Activated CD4-positive, alpha-beta memory T cell treated with anti-CD3 and anti-CD28 coated beads, Interleukin-2, amount 10 ng/mL, durations not matched to agents 7 days and 5 days (primary cell): ENCODE measurements around the gene CD209. TPM values are rescaled to one million over a fixed set of nuclear protein-coding genes. Genes with fewer than 3 reads are reported as not detected.
"Not testable (repeated sequence)": the region's sequence is repeated elsewhere in the genome, so short reads cannot be mapped to it uniquely, and the experiment has no call there.

Experiments
- CTCF ChIA-PET: fragments of 350-600 bp; sonication (Branson Sonifier 250); formaldehyde crosslinking; loops from one replicate; lab custom pipeline; 2021; ENCODE audit warnings: antibody characterized with exemption, inconsistent platforms; lab: Charles Lee
- POLR2A ChIA-PET: fragments of 350-600 bp; sonication (Branson Sonifier 250); formaldehyde crosslinking; loops from one replicate; lab custom pipeline; 2021; ENCODE audit warnings: antibody characterized with exemption; lab: Charles Lee
- DNase-seq: peaks from one replicate; pipeline ENCODE4 v3.0.0-alpha.2; 2020
- H3K27ac Mint-ChIP-seq: one replicate; pipeline ENCODE4 v1.8.0; 2021; ENCODE audit warnings: mild to moderate bottlenecking, mixed read lengths
- H3K27me3 Mint-ChIP-seq: one replicate; pipeline ENCODE4 v1.8.0; 2021; ENCODE audit warnings: mixed read lengths
- H3K36me3 Mint-ChIP-seq: one replicate; pipeline ENCODE4 v1.8.0; 2021; ENCODE audit warnings: low read depth, mixed read lengths
- H3K4me1 Mint-ChIP-seq: one replicate; pipeline ENCODE4 v1.8.0; 2021; ENCODE audit warnings: mixed read lengths
- H3K4me3 Mint-ChIP-seq: one replicate; pipeline ENCODE4 v1.8.0; 2021; ENCODE audit warnings: mild to moderate bottlenecking, mixed read lengths
- H3K9me3 Mint-ChIP-seq: one replicate; pipeline ENCODE4 v1.8.0; 2021; ENCODE audit warnings: mixed read lengths
- total RNA-seq, 2 experiments: library from RNA; stranded (reverse); gene quantifications; one replicate each; pipeline ENCODE4 v1.2.3, GENCODE V29; 2021

The CD209 gene
- total RNA-seq, 2 experiments from 2014 or later: not detected

DNA sequence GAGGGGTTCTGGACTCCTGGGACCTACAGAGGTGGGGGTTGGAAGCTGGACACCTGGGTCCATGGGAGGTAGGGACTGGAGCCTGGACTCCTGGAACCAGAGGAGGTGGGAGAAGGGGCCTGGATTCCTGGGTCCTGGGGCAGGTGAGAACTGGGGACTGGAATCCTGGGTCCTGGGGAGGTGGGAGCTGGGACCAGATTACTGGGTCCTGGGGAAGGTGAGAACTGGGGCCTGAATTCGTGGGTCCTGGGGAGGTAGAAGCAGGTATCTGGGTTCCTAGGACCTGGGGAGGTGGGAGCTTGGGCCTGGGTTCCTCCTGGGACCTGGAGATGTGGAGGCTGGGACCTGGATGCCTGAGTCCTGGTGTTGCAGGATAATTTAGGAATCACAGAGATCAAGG, 16.4 kb upstream of the CD209 start:
- H3K36me3 Mint-ChIP-seq: peaks cover 2% of the 10 kb centered on the region
- H3K27me3 Mint-ChIP-seq: peaks cover 8% of the 10 kb centered on the region
- ChIA-PET POLR2A (no interaction called here), CTCF (no interaction called here)
- no peak overlapping the region for H3K4me3 Mint-ChIP-seq
- H3K4me1 Mint-ChIP-seq: no peaks in the 10 kb centered on the region
- no peak overlapping the region for H3K27ac Mint-ChIP-seq
- peaks cover 12% of the 10 kb centered on the region for H3K9me3 Mint-ChIP-seq
- DNase-seq: no peak

DNA sequence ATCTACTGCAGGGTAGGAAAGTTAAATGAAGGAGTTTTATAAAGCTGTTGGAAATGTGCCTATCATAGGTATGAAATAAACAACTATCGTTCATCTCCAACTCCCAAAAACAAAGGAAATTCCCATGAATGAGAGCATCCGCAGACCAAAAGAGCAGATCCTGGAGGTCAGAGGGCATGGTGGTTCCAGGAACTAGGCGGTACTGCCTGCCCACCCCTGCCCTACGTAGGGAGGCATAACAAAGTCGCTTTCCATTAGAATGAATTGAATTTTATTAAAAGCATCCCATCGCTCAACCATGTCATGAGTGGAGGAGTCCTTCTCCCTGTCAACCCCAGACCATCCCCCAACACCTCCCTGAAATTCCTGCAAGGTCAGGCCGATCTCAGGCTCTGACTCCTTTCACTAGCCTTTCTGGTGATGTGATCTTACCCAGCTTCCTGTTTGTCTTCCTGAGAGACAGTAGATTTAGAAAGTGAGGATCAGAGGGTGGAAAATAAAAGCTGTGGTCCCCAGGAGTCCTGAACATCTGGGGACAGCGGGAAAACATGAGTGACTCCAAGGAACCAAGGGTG, 15.5 kb upstream of the CD209 start, which contains the start of gene CLEC4M:
Gene CLEC4M (plus strand): TSS at position 525 of the 575 bp plus-strand sequence. CDS start 24 bp downstream, at position 549.
- CTCF ChIA-PET: no interaction called here
- no peak within 1 kb of the TSS for H3K27ac Mint-ChIP-seq
- peaks cover 8% of the 10 kb centered on the region for H3K27me3 Mint-ChIP-seq
- H3K4me3 Mint-ChIP-seq: no peak within 1 kb of the TSS
- POLR2A ChIA-PET: no interaction called here
- DNase-seq: no peak
- peaks cover 18% of the 10 kb centered on the region for H3K9me3 Mint-ChIP-seq
- H3K4me1 Mint-ChIP-seq: no peaks in the 10 kb centered on the region
- H3K36me3 Mint-ChIP-seq: peaks cover 9% of the 10 kb centered on the region

DNA sequence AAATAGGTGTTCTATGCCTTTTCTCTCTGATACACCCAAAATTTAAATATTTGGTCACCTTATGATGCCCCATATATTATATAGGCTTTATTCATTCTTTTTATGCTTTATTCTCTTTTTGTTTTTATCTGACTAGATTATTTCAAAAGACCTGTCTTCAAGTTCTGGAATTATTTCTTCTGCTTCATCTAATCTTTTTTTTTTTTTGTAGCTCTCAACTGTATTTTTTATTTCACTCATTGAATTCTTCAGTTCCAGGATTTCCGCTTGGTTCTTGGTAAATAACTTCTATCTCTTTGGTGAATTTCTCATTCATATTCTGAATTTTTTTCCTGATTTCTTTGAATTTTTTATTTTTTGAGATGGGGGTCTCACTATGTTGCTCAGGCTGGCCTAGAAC, 11.8 kb upstream of the CD209 start:
- no peak overlapping the region for H3K4me3 Mint-ChIP-seq
- H3K9me3 Mint-ChIP-seq: peaks cover 33% of the 10 kb centered on the region
- no peaks in the 10 kb centered on the region for H3K4me1 Mint-ChIP-seq
- peaks cover 13% of the 10 kb centered on the region for H3K36me3 Mint-ChIP-seq
- H3K27me3 Mint-ChIP-seq: peaks cover 22% of the 10 kb centered on the region
- ChIA-PET CTCF (no interaction called here), POLR2A (no interaction called here)
- no peak overlapping the region for H3K27ac Mint-ChIP-seq
- no peak for DNase-seq

DNA sequence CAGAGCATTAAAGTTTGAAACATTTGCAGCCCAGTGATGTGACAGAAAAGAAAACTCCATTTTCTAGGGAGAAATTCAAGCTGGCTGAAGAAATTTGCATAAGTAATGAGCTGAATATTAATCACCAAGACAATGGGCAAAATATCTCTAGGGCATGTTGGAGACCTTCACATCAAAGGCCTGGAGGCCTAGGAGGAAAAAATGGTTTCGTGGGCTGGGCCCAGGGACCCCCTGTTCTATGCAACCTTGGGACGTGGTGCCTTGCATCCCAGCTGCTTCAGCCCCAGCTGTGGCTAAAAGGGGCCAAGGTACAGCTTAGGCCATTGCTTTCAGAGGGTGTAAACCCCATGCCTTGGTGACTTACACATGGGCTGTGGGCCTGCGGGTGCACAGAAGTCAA, 10.0 kb upstream of the CD209 start:
- Mint-ChIP-seq H3K27me3 (peaks cover 21% of the 10 kb centered on the region), H3K36me3 (peaks cover 13% of the 10 kb centered on the region), H3K4me1 (no peaks in the 10 kb centered on the region), H3K27ac (no peak overlapping the region), H3K9me3 (peaks cover 35% of the 10 kb centered on the region), H3K4me3 (no peak overlapping the region)
- POLR2A ChIA-PET: no interaction called here
- DNase-seq: no peak
- CTCF ChIA-PET: no interaction called here

DNA sequence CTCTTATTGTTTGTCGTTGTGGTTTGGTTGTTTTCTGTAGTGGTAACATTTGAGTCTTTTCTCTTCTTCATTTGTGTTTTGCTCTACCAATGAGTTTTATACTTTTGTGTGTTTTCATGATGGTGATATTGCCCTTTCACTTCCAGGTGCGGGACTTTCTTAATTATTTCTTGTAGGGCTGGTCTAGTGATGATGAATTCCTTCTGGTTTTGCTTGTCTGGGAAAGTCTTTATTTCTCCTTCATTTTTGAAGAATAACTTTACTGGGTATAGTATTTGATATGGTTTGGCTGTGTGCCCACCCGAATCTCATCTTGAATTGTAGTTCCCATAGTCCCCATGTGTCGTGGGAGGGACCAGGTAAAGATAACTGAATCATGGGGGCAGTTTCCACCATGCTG, 8.9 kb upstream of the CD209 start:
- peaks cover 2% of the 10 kb centered on the region for H3K4me1 Mint-ChIP-seq
- peaks cover 37% of the 10 kb centered on the region for H3K9me3 Mint-ChIP-seq
- ChIA-PET POLR2A (no interaction called here), CTCF (no interaction called here)
- H3K27ac Mint-ChIP-seq: no peak overlapping the region
- H3K36me3 Mint-ChIP-seq: peaks cover 13% of the 10 kb centered on the region
- peaks cover 21% of the 10 kb centered on the region for H3K27me3 Mint-ChIP-seq
- no peak for DNase-seq
- no peak overlapping the region for H3K4me3 Mint-ChIP-seq

DNA sequence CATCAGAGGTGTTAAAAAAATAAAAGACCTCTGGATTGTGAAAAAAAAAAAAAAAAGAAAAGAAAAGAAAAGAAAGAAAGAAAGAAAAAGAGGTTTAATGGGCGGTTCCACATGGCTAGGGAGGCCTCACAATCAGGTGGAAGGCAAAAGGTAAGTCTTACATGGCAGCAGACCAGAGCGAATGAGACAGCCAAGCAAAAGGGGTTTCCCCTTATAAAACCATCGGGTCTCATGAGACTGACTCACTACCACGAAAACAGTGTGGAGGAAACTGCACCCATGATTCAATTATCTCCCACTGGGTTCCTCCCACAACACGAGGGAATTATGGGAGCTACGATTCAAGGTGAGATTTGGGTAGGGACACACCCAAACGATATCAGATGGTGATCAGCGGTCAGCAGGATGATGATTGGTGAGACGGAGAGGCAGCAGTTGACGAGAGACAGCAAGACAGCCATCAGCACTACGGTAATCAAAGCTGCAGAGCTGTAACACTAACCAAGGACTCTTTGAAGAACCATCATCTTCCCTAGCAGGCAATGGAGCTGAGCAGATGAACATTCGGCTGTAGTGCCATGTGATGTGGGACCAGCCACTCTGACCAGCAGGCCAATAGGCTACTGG, 3.9 kb upstream of the CD209 start:
- no peak overlapping the region for H3K27ac Mint-ChIP-seq
- ChIA-PET POLR2A (no interaction called here), CTCF (no interaction called here)
- DNase-seq: no peak
- H3K27me3 Mint-ChIP-seq: peaks cover 21% of the 10 kb centered on the region
- H3K36me3 Mint-ChIP-seq: peaks cover 2% of the 10 kb centered on the region
- H3K4me3 Mint-ChIP-seq: no peak overlapping the region
- H3K9me3 Mint-ChIP-seq: peaks cover 16% of the 10 kb centered on the region
- peaks cover 5% of the 10 kb centered on the region for H3K4me1 Mint-ChIP-seq

DNA sequence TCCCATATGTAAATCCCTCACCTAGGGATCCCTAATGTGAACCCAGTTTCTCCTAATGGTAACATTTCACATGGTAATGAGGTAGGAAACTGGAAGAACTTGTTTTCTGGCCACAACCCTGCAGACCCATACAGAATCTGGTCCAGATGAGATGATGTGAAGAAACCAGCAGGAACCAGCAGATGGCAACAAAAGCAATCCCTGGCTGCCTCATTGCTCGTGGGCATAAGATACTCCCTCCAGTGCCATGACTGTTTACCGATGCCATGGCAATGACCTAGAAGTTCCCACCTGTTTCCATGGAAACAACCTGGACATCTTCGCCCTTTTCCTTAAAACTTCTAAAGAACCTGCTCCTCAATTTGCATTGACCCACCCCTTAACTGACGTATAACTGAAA, 1.4 kb upstream of the CD209 start:
- DNase-seq: no peak
- Mint-ChIP-seq H3K4me3 (no peak overlapping the region), H3K4me1 (peaks cover 5% of the 10 kb centered on the region), H3K36me3 (no peaks in the 10 kb centered on the region), H3K9me3 (peaks cover 9% of the 10 kb centered on the region), H3K27me3 (peaks cover 5% of the 10 kb centered on the region), H3K27ac (no peak overlapping the region)
- POLR2A ChIA-PET: no interaction called here
- CTCF ChIA-PET: interaction anchor here (1.0 kb wide), 1 partner anchor 68 kb away, joined by 3 read pairs; the partner anchor contains the start of gene TRAPPC5

DNA sequence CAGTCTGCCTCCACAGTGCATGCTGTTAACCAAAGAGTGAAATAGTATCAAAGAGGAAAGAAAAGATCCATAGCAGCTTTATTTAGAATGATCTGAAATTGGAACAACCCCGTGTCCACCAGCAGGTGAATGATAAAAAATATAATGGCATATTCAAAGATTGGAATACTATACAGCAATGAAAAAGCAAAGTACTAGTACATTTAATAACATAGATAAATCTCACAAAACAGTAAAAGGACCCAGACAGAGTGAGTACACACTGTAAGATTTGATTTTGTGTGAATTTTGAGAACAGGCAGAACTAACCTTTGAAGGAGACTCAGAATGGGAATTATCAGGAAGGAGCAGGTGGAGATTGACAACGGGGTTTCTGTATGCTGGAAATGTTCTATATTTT, 837 bp upstream of the CD209 start:
- Mint-ChIP-seq H3K4me1 (peaks cover 5% of the 10 kb centered on the region), H3K9me3 (peaks cover 9% of the 10 kb centered on the region), H3K36me3 (no peaks in the 10 kb centered on the region), H3K27ac (no peak overlapping the region), H3K4me3 (no peak overlapping the region), H3K27me3 (peaks cover 2% of the 10 kb centered on the region)
- DNase-seq: no peak
- ChIA-PET CTCF (interaction anchor here (1.0 kb wide), 1 partner anchor 67 kb away, joined by 3 read pairs; the partner anchor contains the start of gene TRAPPC5), POLR2A (no interaction called here)

DNA sequence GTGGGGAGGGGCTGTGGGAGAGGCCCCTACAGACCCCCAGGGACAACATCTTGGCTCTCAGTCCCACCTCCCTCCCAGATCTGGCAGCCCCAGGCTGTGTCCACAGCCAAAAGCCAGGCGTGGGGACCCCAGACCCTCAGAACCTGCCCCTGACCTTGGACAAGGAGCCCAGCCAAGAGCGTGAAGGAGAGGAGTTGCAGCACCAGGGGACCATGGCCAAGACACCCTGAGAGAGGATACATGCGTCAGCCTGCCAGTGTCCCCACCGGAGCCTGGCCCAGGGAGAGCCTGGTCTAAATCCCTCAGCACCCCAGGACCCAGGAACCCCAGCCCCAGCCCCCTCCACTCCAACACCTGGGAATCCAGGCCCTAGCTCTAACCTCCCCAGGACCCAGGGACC, 1.0 kb downstream of the CD209 start:
- H3K4me3 Mint-ChIP-seq, H3K36me3 Mint-ChIP-seq, POLR2A ChIA-PET, DNase-seq, CTCF ChIA-PET, H3K4me1 Mint-ChIP-seq, H3K9me3 Mint-ChIP-seq, H3K27ac Mint-ChIP-seq, H3K27me3 Mint-ChIP-seq: not testable (repeated sequence)

DNA sequence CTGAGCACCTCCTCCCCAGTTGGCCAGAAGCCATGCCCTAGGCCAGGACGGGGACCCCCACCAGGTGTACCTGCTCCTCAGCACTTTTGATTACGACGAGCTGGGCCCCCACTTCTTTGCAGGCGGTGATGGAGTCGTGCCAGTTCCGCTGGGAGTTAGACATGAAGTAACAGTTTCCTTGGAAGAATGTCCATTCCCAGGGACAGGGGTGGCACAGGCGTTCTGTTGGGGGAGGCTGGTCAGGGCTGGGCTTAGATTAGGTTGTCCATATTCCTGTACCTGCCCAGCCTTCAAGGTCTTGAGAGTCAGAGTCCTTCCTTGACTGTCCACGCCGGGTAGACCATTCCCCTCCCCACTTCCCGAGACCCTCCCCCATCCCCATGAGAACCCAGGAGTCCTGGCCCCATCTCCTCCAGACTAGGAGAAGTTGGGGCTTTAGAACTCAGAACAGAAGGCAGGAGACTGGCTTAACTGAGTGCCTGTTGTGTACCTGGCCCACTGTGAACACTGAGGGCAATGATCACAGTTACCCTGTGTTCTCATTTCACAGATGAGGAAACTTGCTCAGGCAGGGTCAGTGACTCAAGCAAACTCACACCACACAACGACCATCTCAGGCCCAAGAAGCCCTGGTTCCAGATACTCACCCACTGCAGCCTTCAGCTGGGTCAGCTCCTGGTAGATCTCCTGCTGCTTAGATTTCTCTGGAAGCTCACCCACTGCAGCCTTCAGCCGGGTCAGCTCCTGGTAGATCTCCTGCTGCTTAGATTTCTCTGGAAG, 2.3 kb downstream of the CD209 start:
- Mint-ChIP-seq H3K4me1 (no peaks in the 10 kb centered on the region), H3K9me3 (peaks cover 4% of the 10 kb centered on the region), H3K27me3 (peaks cover 2% of the 10 kb centered on the region), H3K4me3 (no peak overlapping the region), H3K36me3 (no peaks in the 10 kb centered on the region), H3K27ac (no peak overlapping the region)
- no peak for DNase-seq
- CTCF ChIA-PET: no interaction called here
- POLR2A ChIA-PET: no interaction called here

DNA sequence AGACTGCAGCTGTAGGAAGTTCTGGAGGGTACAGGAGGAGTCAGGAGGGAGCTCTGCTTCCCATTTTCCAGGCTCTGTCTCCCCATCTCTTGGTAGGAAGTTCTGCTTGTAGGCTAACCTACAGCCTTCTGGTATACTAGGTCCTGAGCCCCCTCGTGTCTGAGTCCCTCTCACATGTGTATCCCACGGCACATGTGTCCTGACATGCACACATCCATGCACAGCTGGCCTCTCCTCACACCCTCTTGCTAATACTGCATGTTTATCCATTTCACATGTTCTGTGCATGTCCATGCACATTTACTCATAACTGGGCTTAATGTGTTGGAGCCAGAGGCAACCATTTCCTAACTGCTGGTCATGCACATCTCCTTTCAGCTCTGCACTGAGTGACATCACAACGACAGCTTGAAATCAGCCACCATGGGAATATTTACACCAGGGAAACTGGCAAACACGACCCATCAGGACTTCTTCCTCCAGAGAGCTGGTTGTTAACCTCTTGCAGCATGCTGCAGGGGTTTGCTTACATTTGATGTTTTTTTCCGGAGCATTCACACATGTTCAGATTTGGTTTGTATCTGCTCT, 3.0 kb downstream of the CD209 start:
- POLR2A ChIA-PET: no interaction called here
- Mint-ChIP-seq H3K4me3 (no peak overlapping the region), H3K27ac (no peak overlapping the region), H3K4me1 (no peaks in the 10 kb centered on the region), H3K27me3 (peaks cover 2% of the 10 kb centered on the region), H3K9me3 (peaks cover 4% of the 10 kb centered on the region), H3K36me3 (no peaks in the 10 kb centered on the region)
- no peak for DNase-seq
- CTCF ChIA-PET: no interaction called here

DNA sequence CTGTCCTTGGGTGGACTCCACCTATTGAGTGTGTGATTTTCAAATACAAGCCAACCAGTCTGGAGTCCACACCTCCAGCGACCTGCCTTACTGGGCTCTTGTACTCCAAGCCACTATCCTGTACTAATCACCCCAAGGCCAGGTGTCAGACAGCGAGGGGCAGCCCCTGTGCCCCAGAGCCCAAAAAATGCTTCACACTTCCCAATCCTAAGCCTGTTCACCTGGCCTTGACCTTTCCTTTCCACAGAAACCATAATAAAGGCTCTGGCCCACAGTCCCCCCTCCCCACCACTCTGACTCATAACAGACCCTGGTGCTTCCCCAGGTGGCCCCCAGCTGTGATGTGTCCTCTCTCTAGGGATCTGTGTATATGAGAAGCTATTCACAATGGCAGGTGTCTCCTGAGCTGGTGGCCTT, 3.9 kb downstream of the CD209 start:
- Mint-ChIP-seq H3K27me3 (peaks cover 5% of the 10 kb centered on the region), H3K27ac (no peak overlapping the region), H3K36me3 (no peaks in the 10 kb centered on the region), H3K4me3 (no peak overlapping the region), H3K4me1 (no peaks in the 10 kb centered on the region), H3K9me3 (peaks cover 4% of the 10 kb centered on the region)
- no peak for DNase-seq
- CTCF ChIA-PET: no interaction called here
- POLR2A ChIA-PET: no interaction called here

DNA sequence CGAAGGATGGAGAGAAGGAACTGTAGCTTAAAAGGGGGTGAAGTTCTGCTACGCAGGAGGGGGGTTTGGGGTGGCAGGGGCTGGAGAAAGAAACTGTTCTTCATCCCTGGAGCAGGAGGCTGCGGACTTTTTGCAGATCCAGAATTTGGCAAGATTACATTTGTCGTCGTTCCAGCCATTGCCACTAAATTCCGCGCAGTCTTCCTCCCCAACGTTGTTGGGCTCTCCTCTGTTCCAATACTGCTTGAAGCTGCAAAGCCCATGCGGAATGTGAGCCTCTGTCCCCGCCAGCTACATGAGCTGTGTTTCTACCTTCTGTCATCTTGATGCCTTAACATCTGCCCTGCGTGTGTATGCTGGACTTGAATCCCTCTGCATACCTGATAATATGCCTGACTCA, 4.3 kb downstream of the CD209 start:
- Mint-ChIP-seq H3K9me3 (peaks cover 1% of the 10 kb centered on the region), H3K27ac (no peak overlapping the region), H3K4me3 (no peak overlapping the region), H3K4me1 (no peaks in the 10 kb centered on the region), H3K36me3 (no peaks in the 10 kb centered on the region), H3K27me3 (peaks cover 7% of the 10 kb centered on the region)
- ChIA-PET CTCF (no interaction called here), POLR2A (no interaction called here)
- no peak for DNase-seq
